ENCODE results near the gene PRKN. TPM values are rescaled to one million over a fixed set of nuclear protein-coding genes. Genes with fewer than 3 reads are reported as not detected.

PRKN gene
- total RNA-seq, 1 experiment from 2014 or later: 2.0 TPM

DNA sequence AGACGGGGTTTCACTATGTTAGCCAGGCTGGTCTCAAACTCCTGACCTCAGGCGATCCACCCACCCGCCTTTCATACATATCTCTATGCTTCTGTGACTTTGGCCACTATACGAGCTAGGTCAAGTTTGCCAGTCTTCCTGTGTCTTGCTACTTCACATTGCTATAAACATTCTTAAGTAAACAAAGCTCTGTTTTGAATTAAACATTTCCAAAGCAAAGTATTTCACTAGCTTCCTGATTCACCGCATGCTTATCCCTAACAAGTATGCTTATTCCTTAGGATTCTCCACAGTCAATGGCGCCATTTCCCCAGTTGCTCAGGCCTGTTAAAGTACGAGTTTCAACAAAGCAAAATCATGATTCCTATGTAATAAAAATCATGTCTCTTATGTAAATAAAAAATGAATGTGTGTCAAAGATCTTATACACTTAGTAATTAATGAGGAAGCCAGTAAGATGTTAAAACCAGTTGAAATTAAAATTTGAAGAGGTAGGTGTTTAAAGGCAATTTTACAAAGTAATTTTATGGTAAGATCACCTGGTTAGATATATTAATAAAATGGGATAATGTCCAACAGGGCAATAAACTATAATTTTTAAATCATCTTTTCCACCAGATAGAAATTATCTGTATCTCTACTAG lies 88.5 kb downstream of the PRKN start:
- TF ChIP-seq, protein P1, sequence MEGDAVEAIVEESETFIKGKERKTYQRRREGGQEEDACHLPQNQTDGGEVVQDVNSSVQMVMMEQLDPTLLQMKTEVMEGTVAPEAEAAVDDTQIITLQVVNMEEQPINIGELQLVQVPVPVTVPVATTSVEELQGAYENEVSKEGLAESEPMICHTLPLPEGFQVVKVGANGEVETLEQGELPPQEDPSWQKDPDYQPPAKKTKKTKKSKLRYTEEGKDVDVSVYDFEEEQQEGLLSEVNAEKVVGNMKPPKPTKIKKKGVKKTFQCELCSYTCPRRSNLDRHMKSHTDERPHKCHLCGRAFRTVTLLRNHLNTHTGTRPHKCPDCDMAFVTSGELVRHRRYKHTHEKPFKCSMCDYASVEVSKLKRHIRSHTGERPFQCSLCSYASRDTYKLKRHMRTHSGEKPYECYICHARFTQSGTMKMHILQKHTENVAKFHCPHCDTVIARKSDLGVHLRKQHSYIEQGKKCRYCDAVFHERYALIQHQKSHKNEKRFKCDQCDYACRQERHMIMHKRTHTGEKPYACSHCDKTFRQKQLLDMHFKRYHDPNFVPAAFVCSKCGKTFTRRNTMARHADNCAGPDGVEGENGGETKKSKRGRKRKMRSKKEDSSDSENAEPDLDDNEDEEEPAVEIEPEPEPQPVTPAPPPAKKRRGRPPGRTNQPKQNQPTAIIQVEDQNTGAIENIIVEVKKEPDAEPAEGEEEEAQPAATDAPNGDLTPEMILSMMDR (conservative IDR thresholded peaks at IDR 0.05): no peak
- Histone ChIP-seq H3K4ac (ENCODE audit: low read depth, low read length) (no peak overlapping the region), H3K9ac (ENCODE audit: extremely low read depth, insufficient read length, low read length) (no peak overlapping the region), H4K91ac (ENCODE audit: insufficient read length, low read depth, low read length) (no peak overlapping the region), H3T11ph (ENCODE audit: low read length) (no peak overlapping the region), H3K18ac (ENCODE audit: insufficient read length, low read depth, low read length) (no peak overlapping the region), H4K8ac (replicated peaks; ENCODE audit: insufficient read length, low read depth, low read length) (no peak overlapping the region), H3K56ac (ENCODE audit: insufficient read length, low read depth, low read length) (no peak overlapping the region), H4K20me1 (ENCODE audit: control insufficient read depth, insufficient read depth, insufficient read length) (no peaks in the 10 kb centered on the region), H2BK5ac (ENCODE audit: insufficient read length, low read length) (no peak overlapping the region), H3K9me3 (ENCODE audit: control insufficient read depth, low read depth, low read length) (no peaks in the 10 kb centered on the region), H2BK20ac (ENCODE audit: low read depth, low read length, poor library complexity, severe bottlenecking) (no peak overlapping the region), H3K4me1 (ENCODE audit: insufficient read depth, low read length) (no peaks in the 10 kb centered on the region), H3K14ac (ENCODE audit: insufficient read depth, low read length) (no peak overlapping the region), H3K79me1 (ENCODE audit: insufficient read depth, low read depth, low read length, poor library complexity, severe bottlenecking) (no peaks in the 10 kb centered on the region), H2BK15ac (ENCODE audit: low read depth, low read length) (no peak overlapping the region), H2AK5ac (ENCODE audit: insufficient read length, low read length) (no peak overlapping the region), H3K23me2 (ENCODE audit: insufficient read length, low read depth, low read length, poor library complexity, severe bottlenecking) (no peaks in the 10 kb centered on the region), H3K23ac (ENCODE audit: insufficient read length, low read depth, low read length) (no peak overlapping the region), H2AFZ (ENCODE audit: low read length) (no peak overlapping the region), H2BK120ac (ENCODE audit: low read depth, low read length, poor library complexity, severe bottlenecking) (no peak overlapping the region), H3K4me2 (ENCODE audit: insufficient read depth, insufficient read length, low read length) (no peak overlapping the region), H3K27me3 (ENCODE audit: insufficient read depth, low read length) (no peaks in the 10 kb centered on the region), H2BK12ac (ENCODE audit: insufficient read length, low read depth, low read length) (no peak overlapping the region), H4K5ac (ENCODE audit: insufficient read length, low read depth, low read length) (no peak overlapping the region), H3K79me2 (ENCODE audit: insufficient read depth, low read length) (no peaks in the 10 kb centered on the region), H3K27ac (ENCODE audit: insufficient read length, low read depth, low read length) (no peak overlapping the region)
- H3K9me3 Mint-ChIP-seq: no peaks in the 10 kb centered on the region
- no peaks in the 10 kb centered on the region for H3K27me3 Mint-ChIP-seq (ENCODE audit: low read depth)
- H3K36me3 Mint-ChIP-seq (ENCODE audit: insufficient read depth in 1 of 3, low read depth in 3 of 3): no peaks in the 10 kb centered on the region; a peak in 1 of 7 replicates
- peaks cover 3 to 7% of the 10 kb centered on the region in 2 experiments; a peak in 3 of 4 replicates for H3K4me1 Mint-ChIP-seq
- no peak for DNase-seq
- H3K27ac Mint-ChIP-seq: no peak overlapping the region; a peak in 1 of 7 replicates
- no peak overlapping the region for H3K4me3 Mint-ChIP-seq
- no CpG with 5 or more reads among the region's 7 CpGs for WGBS (ENCODE audit: extremely low coverage, insufficient read length, low lambda C conversion rate)
